HL-60/S4 (cell line): ENCODE data around the gene NUDT8.
"Not testable (repeated sequence)": the region's sequence is repeated elsewhere in the genome, so short reads cannot be mapped to it uniquely, and the experiment has no call there.

Experiments used
- in situ Hi-C: fragments of 300-500 bp; cut with MboI; formaldehyde crosslinking; loops from 2 replicates; pipeline ENCODE4 v1.14.3; 2022; ENCODE audit warnings: low sequenced_read_pairs

Gene NUDT8

DNA sequence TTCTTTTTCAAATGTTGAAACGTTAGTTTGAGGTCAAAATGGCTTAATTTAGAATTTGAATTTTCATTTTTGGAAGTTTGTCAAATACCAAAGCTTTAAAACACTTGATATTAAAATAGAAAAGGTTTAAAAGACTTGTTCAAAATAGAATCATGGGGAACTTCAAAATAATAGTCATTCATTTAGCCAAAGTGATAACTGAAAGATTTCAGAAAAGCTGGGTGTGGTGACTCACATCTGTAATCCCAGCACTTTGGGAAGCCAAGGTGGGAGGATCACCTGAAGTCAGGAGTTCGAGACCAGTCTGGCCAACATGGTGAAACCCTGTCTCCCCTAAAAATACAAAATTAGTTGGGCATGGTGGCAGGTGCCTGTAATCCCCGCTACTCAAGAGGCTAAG lies 35.3 kb downstream of the NUDT8 start:
- in situ Hi-C loops, result no loop called here

- in situ Hi-C loops, result no loop called here
Measured at GRCh38 chr11:67593565-67593905, 36.2 kb downstream of the NUDT8 start.

- in situ Hi-C loops, result no loop called here
Measured at GRCh38 chr11:67592880-67593564, 36.7 kb downstream of the NUDT8 start.

- in situ Hi-C loops, result not testable (repeated sequence)
Measured at GRCh38 chr11:67588899-67589415, 40.8 kb downstream of the NUDT8 start.

- in situ Hi-C loops, result no loop called here
Measured at GRCh38 chr11:67588136-67588503, 41.6 kb downstream of the NUDT8 start.

GRCh38 chr11:67586568-67587250 lies 43.0 kb downstream of the NUDT8 start:
- in situ Hi-C loops, result no loop called here

GRCh38 chr11:67585911-67586310 lies 43.8 kb downstream of the NUDT8 start:
- in situ Hi-C loops, result no loop called here

DNA sequence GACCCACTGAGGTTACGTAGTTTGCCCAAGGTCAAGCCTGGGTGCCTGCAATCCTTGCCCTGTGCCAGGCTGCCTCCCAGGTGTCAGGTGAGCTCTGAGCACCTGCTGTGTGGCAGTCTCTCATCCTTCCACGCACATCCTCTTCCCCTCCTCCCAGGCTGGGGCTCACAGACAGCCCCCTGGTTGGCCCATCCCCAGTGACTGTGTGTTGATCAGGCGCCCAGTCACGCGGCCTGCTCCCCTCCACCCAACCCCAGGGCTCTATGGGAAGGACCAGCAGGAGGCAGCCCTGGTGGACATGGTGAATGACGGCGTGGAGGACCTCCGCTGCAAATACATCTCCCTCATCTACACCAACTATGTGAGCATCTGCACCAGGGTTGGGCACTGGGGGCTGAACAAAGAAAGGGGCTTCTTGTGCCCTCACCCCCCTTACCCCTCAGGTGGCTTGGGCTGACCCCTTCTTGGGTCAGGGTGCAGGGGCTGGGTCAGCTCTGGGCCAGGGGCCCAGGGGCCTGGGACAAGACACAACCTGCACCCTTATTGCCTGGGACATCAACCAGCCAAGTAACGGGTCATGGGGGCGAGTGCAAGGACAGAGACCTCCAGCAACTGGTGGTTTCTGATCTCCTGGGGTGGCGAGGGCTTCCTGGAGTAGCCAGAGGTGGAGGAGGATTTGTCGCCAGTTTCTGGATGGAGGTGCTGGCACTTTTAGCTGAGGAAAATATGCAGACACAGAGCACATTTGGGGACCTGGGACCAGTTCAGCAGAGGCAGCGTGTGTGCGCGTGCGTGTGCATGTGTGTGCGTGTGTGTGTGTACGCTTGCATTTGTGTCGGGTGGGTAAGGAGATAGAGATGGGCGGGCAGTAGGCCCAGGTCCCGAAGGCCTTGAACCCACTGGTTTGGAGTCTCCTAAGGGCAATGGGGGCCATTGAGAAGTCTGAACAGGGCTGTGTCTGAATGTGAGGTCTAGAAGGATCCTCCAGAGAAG lies 44.6 kb downstream of the NUDT8 start:
- in situ Hi-C loops, result no loop called here

DNA sequence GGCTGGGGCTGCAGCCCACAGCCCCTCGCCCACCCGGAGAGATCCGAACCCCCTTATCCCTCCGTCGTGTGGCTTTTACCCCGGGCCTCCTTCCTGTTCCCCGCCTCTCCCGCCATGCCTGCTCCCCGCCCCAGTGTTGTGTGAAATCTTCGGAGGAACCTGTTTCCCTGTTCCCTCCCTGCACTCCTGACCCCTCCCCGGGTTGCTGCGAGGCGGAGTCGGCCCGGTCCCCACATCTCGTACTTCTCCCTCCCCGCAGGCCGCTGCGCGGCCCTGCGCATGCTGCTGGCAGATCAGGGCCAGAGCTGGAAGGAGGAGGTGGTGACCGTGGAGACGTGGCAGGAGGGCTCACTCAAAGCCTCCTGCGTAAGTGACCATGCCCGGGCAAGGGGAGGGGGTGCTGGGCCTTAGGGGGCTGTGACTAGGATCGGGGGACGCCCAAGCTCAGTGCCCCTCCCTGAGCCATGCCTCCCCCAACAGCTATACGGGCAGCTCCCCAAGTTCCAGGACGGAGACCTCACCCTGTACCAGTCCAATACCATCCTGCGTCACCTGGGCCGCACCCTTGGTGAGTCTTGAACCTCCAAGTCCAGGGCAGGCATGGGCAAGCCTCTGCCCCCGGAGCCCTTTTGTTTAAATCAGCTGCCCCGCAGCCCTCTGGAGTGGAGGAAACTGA lies 45.4 kb downstream of the NUDT8 start:
- in situ Hi-C loops, result no loop called here

DNA sequence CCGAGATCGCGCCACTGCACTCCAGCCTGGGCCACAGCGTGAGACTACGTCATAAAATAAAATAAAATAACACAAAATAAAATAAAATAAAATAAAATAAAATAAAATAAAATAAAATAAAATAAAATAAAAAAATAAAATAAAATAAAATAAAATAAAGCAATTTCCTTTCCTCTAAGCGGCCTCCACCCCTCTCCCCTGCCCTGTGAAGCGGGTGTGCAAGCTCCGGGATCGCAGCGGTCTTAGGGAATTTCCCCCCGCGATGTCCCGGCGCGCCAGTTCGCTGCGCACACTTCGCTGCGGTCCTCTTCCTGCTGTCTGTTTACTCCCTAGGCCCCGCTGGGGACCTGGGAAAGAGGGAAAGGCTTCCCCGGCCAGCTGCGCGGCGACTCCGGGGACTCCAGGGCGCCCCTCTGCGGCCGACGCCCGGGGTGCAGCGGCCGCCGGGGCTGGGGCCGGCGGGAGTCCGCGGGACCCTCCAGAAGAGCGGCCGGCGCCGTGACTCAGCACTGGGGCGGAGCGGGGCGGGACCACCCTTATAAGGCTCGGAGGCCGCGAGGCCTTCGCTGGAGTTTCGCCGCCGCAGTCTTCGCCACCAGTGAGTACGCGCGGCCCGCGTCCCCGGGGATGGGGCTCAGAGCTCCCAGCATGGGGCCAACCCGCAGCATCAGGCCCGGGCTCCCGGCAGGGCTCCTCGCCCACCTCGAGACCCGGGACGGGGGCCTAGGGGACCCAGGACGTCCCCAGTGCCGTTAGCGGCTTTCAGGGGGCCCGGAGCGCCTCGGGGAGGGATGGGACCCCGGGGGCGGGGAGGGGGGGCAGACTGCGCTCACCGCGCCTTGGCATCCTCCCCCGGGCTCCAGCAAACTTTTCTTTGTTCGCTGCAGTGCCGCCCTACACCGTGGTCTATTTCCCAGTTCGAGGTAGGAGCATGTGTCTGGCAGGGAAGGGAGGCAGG lies 46.2 kb downstream of the NUDT8 start, which contains the start of gene GSTP1:
Gene GSTP1, plus strand, starts transcription at position 566 of the 958 bp plus-strand sequence. Its CDS starts 32 bp downstream, at position 598.
- in situ Hi-C loops, result no loop called here

DNA sequence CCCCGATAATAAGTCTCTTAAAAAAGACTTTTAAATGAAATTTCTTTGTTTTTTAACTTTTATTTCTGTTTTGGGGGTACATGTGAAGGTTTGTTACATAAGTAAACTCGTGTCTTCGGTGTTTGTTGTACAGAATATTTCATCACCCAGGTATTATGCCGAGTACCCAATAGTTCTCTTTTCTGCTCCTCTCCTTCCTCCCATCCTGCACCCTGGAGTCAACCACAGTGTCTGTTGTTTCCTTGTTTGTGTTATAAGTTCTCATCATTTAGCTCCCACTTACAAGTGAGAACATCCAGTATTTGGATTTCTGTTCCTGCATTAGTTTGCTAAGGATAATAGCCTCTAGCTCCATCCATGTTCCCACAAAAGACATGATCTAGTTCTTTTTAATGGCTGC lies 47.7 kb downstream of the NUDT8 start:
- in situ Hi-C loops, result no loop called here

GRCh38 chr11:67581469-67581868 lies 48.3 kb downstream of the NUDT8 start:
- in situ Hi-C loops, result no loop called here

DNA sequence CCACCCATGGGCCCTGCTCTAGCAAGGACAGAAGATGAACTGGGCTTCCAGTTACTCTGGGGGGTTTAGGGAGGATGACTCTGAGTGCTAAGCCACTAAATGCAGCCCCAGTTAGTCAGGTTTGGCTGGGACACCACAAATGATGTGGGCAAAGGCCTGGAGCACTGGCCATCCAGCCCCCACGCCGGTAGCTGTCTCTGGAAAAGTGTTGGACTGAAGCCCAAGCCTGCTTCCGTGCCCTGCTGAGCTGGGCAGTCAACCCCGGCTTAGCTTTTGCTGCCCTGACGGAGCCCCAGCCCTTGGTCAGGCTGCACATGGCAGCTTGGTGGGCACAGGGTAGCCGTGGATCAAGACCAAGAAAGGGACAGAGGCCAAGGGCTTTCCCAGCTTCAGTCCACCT lies 51.8 kb downstream of the NUDT8 start:
- in situ Hi-C loops, result no loop called here
